ENCODE data around the gene LMAN1L. TPM values are rescaled to one million over a fixed set of nuclear protein-coding genes. Genes with fewer than 3 reads are reported as not detected.

The LMAN1L gene
- total and polyA plus RNA-seq, 2 of the 4 experiments (the other 2 are of a cell fraction) = not detected

DNA sequence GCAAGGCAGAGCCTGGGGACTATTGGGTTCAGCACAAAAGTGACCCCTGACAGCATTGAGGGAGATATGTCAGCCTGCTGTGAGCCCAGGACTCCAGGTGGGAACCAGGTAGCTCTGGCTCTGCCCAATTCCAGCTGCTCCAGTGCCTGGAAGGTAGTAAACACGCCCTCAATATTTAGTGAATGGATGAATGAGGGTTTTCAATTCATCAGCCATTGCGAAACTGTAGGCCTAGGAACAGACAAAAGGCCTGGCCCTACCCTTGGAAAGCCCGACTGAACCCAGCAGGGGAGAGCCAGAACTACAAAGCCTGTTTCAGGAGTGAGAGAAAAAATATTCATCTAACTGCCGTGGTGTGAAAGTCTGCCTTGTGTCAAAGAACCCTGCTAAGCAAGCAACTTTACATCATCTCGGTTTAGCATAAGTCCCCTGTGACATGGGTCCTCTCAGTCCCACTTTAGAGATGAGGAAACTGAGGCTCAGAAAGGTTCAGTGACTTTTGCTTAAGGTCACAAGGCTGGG lies 38.8 kb upstream of the LMAN1L start:
- Histone ChIP-seq H3K4me1 (ENCODE audit: control insufficient read depth, insufficient read depth, low read length) (no peaks in the 10 kb centered on the region), H2AK5ac (ENCODE audit: low read depth, low read length) (no peak overlapping the region), H3K18ac (ENCODE audit: low read depth, low read length) (no peak overlapping the region), H2BK20ac (ENCODE audit: low read depth, low read length) (no peak overlapping the region), H3K9me3 (ENCODE audit: control insufficient read depth, insufficient read depth, low read length) (no peaks in the 10 kb centered on the region), H3K14ac (replicated peaks; ENCODE audit: low read depth, low read length) (no peak overlapping the region), H3K27ac (ENCODE audit: insufficient read depth, low read length) (no peak overlapping the region), H3K79me1 (ENCODE audit: low read depth in 1 of 2, low read length in 2 of 2) (no peaks in the 10 kb centered on the region), H3K9ac (ENCODE audit: low read depth, low read length) (no peak overlapping the region), H2AFZ (replicated peaks; ENCODE audit: low read length, poor library complexity) (no peak overlapping the region), H4K20me1 (ENCODE audit: insufficient read depth, low read length) (no peaks in the 10 kb centered on the region), H3K23ac (ENCODE audit: low read depth, low read length) (no peak overlapping the region), H3K9me1 (ENCODE audit: insufficient read depth, low read length) (no peaks in the 10 kb centered on the region), H4K8ac (ENCODE audit: low read depth in 2 of 2, low read length in 2 of 2) (no peak overlapping the region), H2BK5ac (ENCODE audit: low read depth, low read length, poor library complexity, severe bottlenecking) (no peak overlapping the region), H3K36me3 (ENCODE audit: control insufficient read depth, insufficient read depth, low read length) (no peaks in the 10 kb centered on the region), H2BK15ac (ENCODE audit: low read depth, low read length) (no peak overlapping the region), H3K4me2 (ENCODE audit: low read depth, low read length) (no peak overlapping the region), H4K91ac (ENCODE audit: insufficient read depth, low read depth, low read length) (no peak overlapping the region), H2BK120ac (ENCODE audit: low read depth, low read length) (no peak overlapping the region), H4K5ac (ENCODE audit: low read depth, low read length) (no peak overlapping the region), H3K4ac (ENCODE audit: low read depth, low read length) (no peak overlapping the region), H3K27me3 (ENCODE audit: control insufficient read depth, insufficient read depth, low read length) (peaks cover 9% of the 10 kb centered on the region; the same call in 1 of the 2 replicates), H3K56ac (ENCODE audit: extremely low read depth, insufficient read depth, low read length) (no peak overlapping the region), H3K4me3 (ENCODE audit: insufficient read depth, low read depth, low read length) (no peak overlapping the region), H2AK9ac (replicated peaks; ENCODE audit: low read depth, low read length, poor library complexity) (no peak overlapping the region)
- ChIA-PET POLR2A (ENCODE audit: unreplicated experiment) (no interaction called here), CTCF (no interaction called here)
- TF ChIP-seq CEBPB (IDR thresholded peaks at IDR 0.05; ENCODE audit: low read depth, low read length) = peak; percentile 62
- no peak for TF ChIP-seq MAZ (IDR thresholded peaks at IDR 0.05; ENCODE audit: borderline replicate concordance, low read depth, low read length)
- in situ Hi-C loops (cut with MboI; ENCODE audit: low sequenced_read_pairs) (loop anchor here (5.0 to 10.0 kb wide), 2 partner anchors 174 to 399 kb away; no protein-coding TSS in a partner anchor), intact Hi-C loops (cut with micrococcal nuclease) (loop anchor here (5.0 kb wide), 1 partner anchor 429 kb away; the partner anchor contains the start of gene C15orf39), dilution Hi-C loops (cut with HindIII; ENCODE audit: low sequenced_read_pairs, unreplicated experiment) (no loop called here)
- DNase-seq (no peak), ATAC-seq (ENCODE audit: low read depth) (no peak)
- BruUV-seq (replicated peaks) = no TSS peak
- 40% methylated on average over 1 of the region's 5 CpGs; no CpG with 5 or more reads in 1 of the 2 experiments for WGBS, 2 experiments (ENCODE audit: extremely low coverage in 2 of 2, insufficient read length in 1 of 2)

Data from IMR-90 (cell line).